ENCODE results near the gene FGFR1OP2.
"Not testable (repeated sequence)": the region's sequence is repeated elsewhere in the genome, so short reads cannot be mapped to it uniquely, and the experiment has no call there.

The FGFR1OP2 gene

DNA sequence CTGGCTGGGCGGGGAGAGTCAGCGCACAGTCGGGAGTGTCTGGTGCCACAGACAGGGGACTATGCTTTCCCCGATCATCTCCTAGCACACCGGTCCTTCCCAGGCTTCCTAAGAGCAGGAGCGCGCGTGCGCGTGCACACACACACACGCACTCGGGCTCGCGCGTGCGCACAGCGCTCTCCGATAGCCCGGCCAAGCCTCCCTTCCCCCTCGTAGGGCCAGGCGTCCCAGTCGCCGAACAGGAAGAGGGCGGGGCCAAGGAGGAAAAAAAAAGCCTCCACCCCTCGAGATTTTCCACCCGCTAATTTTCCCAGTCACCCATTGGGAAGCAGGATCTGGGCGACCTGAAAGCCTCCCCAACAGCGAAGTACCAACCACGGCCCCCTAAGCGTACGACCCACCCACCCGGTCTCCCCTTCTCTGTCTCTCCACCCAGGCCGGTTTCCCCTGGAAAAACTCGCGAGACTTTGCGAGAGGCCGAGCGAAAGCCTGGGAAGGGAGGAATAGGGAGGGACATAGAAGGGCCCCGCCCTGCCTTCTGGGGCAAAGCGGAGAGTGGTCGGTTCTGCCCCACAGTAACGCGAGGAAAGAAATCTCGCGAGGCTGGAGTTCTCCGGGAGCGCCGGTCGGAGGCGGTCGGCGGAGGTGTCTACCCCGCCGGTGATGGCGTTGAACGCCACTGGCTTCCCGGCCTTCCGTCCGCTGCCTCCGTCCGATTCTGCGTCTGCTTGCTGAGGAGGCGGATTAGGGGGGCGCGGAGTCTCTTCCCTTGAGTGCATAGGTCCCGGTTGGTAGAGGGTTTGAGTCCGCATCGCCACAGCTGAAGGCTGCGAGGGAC lies at the start of gene FGFR1OP2, which contains the start of gene INTS13:
FGFR1OP2 (plus strand) TSS at position 608 of the 838 bp plus-strand sequence. CDS start 15,689 bp downstream, outside the sequence.
INTS13 (minus strand) TSS at position 119 of the 838 bp plus-strand sequence. CDS start 1,178 bp downstream, outside the sequence.
- TF ChIP-seq, protein P1, sequence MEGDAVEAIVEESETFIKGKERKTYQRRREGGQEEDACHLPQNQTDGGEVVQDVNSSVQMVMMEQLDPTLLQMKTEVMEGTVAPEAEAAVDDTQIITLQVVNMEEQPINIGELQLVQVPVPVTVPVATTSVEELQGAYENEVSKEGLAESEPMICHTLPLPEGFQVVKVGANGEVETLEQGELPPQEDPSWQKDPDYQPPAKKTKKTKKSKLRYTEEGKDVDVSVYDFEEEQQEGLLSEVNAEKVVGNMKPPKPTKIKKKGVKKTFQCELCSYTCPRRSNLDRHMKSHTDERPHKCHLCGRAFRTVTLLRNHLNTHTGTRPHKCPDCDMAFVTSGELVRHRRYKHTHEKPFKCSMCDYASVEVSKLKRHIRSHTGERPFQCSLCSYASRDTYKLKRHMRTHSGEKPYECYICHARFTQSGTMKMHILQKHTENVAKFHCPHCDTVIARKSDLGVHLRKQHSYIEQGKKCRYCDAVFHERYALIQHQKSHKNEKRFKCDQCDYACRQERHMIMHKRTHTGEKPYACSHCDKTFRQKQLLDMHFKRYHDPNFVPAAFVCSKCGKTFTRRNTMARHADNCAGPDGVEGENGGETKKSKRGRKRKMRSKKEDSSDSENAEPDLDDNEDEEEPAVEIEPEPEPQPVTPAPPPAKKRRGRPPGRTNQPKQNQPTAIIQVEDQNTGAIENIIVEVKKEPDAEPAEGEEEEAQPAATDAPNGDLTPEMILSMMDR (IDR thresholded peaks at IDR 0.05; ENCODE audit: extremely low read depth, missing control alignments): no peak
- peak; percentile 93 for DNase-seq (ENCODE audit: low spot score)

DNA sequence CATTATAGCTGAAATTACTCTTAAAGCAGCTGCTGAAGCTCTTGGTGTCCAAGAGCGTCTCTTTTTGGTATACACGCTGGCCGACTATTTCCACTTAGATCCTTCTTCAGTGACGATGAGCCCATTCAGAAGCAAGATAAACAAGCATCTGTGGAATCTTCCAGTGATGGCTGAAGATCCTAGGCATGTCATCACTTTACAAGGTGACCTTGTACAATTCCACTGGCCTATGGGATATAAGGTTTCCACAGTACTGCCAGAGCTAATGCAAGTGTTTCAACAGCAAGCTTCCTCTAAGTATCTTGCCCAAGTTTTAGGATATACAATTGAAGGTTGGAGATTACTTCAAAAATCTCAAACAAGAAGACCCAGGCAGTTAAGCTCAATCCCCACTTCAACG lies 47.5 kb upstream of the FGFR1OP2 start:
- DNase-seq (ENCODE audit: low spot score): no peak
- TF ChIP-seq, protein P1 (IDR thresholded peaks at IDR 0.05; ENCODE audit: extremely low read depth, missing control alignments): no peak

DNA sequence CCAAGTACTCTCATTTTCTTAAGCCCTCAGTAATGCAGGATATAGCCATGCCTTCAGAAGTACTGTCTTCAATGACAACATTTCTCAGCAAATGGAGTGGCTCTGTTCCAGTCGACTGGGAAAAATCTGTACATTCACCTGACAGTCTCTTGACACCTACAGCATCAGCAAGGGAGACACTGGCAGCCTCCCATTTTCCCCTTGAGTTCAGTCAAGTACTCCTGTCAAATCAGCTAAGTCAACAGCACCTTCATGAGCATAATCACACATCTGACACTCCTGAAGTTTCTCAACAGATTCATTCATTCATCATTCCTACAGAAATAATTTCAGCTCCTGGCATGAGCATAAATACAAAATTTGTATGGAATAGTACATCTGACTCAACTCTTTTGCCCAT lies 46.6 kb upstream of the FGFR1OP2 start:
- no peak for DNase-seq (ENCODE audit: low spot score)
- TF ChIP-seq, protein P1 (IDR thresholded peaks at IDR 0.05; ENCODE audit: extremely low read depth, missing control alignments): no peak

DNA sequence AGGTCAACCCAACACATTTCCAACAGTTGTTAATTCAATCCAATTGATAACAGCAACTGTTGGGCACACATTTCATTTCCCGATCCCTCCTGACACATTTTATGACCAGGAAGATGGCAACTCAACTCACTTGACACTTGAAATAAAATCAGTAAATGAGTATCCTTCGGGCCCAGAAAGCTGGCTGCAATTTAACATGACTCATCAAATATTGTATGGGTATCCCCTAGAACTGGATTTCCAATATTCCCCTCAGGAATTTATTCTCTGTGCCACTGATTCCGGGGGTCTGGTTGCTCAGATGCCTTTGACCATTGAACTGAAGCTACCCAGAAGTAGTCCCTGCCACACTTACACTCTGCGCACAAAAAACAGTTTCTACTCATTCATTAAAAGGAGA lies 42.6 kb upstream of the FGFR1OP2 start:
- no peak for DNase-seq (ENCODE audit: low spot score)
- TF ChIP-seq, protein P1 (IDR thresholded peaks at IDR 0.05; ENCODE audit: extremely low read depth, missing control alignments): no peak

- no peak for DNase-seq (ENCODE audit: low spot score)
- TF ChIP-seq, protein P1 (IDR thresholded peaks at IDR 0.05; ENCODE audit: extremely low read depth, missing control alignments): no peak
Observed at GRCh38 chr12:26896913-26897312, 41.4 kb upstream of the FGFR1OP2 start.

DNA sequence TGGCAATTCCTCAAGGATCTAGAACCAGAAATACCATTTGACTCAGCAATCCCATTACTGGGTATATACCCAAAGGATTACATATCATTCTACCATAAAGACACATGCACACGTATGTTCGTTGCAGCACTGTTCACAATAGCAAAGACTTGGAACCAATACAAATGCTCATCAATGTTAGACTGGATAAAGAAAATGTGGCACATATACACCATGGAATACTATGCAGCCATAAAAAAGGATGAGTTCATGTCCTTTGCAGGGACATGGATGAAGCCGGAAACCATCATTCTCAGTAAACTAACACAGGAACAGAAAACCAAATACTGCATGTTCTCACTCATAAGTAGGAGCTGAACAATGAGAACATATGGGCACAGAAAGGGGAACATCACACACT lies 34.9 kb upstream of the FGFR1OP2 start:
- not testable (repeated sequence) for DNase-seq (ENCODE audit: low spot score)

DNA sequence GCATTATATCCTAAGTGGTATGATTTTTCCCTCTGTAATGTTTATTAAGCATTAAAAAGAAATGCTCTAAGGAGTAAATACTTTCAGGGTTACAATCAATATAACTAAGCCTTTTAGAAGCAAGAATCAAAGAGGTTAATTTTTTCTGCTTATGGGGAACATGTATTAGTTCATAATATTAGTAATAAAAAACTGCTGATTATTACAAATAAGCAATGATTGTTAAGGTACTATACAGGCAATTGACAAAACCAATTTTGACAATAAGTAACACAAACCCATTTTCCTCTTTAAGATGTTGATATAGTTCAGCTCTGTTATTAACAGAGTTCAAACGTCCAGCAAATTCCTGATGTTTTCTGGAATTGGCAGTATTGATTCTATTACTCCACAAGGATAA lies 32.2 kb upstream of the FGFR1OP2 start:
- no peak for DNase-seq (ENCODE audit: low spot score)
- TF ChIP-seq, protein P1 (IDR thresholded peaks at IDR 0.05; ENCODE audit: extremely low read depth, missing control alignments): no peak

DNA sequence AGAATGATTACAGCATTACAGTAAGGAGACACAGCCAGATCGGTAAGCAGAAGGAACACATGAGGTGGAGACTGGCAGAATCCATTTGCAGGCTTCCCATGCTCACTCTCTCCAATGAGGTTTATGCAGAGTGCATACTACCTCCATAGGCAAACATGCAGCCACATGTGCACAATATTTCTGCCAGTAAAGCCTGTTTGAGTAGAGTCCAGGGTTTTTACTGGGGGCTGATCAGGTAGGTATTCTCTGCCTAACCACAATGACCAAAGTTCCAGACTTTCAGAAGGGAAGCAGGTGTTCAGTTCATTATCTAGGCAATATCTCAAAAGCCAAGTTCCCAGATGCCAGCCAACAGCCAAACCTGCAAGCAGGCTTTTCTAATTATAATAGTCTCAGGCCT lies 31.6 kb upstream of the FGFR1OP2 start:
- TF ChIP-seq, protein P1 (IDR thresholded peaks at IDR 0.05; ENCODE audit: extremely low read depth, missing control alignments): no peak
- DNase-seq (ENCODE audit: low spot score): no peak
